Upper lobe of left lung (tissue), 4 donors: Measurements from ENCODE around the gene B3GALT6.

ENCODE experiments used
- CTCF ChIP-seq, 6 experiments: fragments of 450-650 bp in 4 of 6; fragments of 200-600 bp in 2 of 6; sonication (generic) in 2 of 6; IDR thresholded peaks; one replicate each; pipeline ENCODE4 v1.5.1; 2016 to 2019; ENCODE audit warnings: antibody characterized with exemption in 6 of 6
- EP300 ChIP-seq, 4 donors: sonication (generic); formaldehyde crosslinking; IDR thresholded peaks; one replicate each; pipeline ENCODE4 v1.5.1; 2017; ENCODE audit warnings: antibody characterized with exemption in 4 of 4, control low read depth in 2 of 4
- POLR2A ChIP-seq, 4 donors: fragments of 450-650 bp; IDR thresholded peaks; one replicate each; pipeline ENCODE4 v1.5.1; 2016 to 2017; ENCODE audit warnings: antibody characterized with exemption in 4 of 4, mild to moderate bottlenecking in 2 of 4
- POLR2AphosphoS5 ChIP-seq, 2 donors: sonication (generic); formaldehyde crosslinking; IDR thresholded peaks; one replicate each; pipeline ENCODE4 v1.5.1; 2017; ENCODE audit warnings: antibody characterized with exemption in 2 of 2

- TF ChIP-seq CTCF (IDR thresholded peaks at IDR 0.05) (no peak), POLR2A (IDR thresholded peaks at IDR 0.05) (no peak), POLR2AphosphoS5 (IDR thresholded peaks at IDR 0.05) (no peak), EP300 (IDR thresholded peaks at IDR 0.05) (no peak)
Observed at GRCh38 chr1:1256956-1257871, 25.2 kb downstream of the B3GALT6 start.
